ENCODE measurements around the gene GNG7.
"Not testable (repeated sequence)": the region's sequence is repeated elsewhere in the genome, so short reads cannot be mapped to it uniquely, and the experiment has no call there.

Gene GNG7

GRCh38 chr19:2483484-2484151, 218.9 kb downstream of the GNG7 start:
- DNase-seq (ENCODE audit: low read depth): no peak

GRCh38 chr19:2483084-2483483, 219.4 kb downstream of the GNG7 start:
- DNase-seq (ENCODE audit: low read depth): no peak

GRCh38 chr19:2482354-2483038, 220.0 kb downstream of the GNG7 start:
- DNase-seq (ENCODE audit: low read depth): no peak

- no peak for DNase-seq (ENCODE audit: low read depth)
Measured at GRCh38 chr19:2481466-2481865, 221.0 kb downstream of the GNG7 start.

GRCh38 chr19:2479556-2480194, 222.8 kb downstream of the GNG7 start:
- DNase-seq (ENCODE audit: low read depth): no peak

- DNase-seq (ENCODE audit: low read depth): no peak
Measured at GRCh38 chr19:2478756-2479555, 223.5 kb downstream of the GNG7 start.

- no peak for DNase-seq (ENCODE audit: low read depth)
Measured at GRCh38 chr19:2478278-2478755, 224.2 kb downstream of the GNG7 start.

GRCh38 chr19:2477732-2478191, 224.7 kb downstream of the GNG7 start:
- no peak for DNase-seq (ENCODE audit: low read depth)

- DNase-seq (ENCODE audit: low read depth): no peak
Measured at GRCh38 chr19:2477141-2477710, 225.3 kb downstream of the GNG7 start.

- no peak for DNase-seq (ENCODE audit: low read depth)
Measured at GRCh38 chr19:2476451-2477140, 225.9 kb downstream of the GNG7 start.

GRCh38 chr19:2475702-2476450, 226.6 kb downstream of the GNG7 start, which contains the start of gene GADD45B:
GADD45B (plus strand) TSS chr19:2476127; CDS start chr19:2476359, 232 bp downstream.
- DNase-seq (ENCODE audit: low read depth): peak; percentile 91

- no peak for DNase-seq (ENCODE audit: low read depth)
Measured at GRCh38 chr19:2475018-2475701, 227.3 kb downstream of the GNG7 start.

- DNase-seq (ENCODE audit: low read depth): no peak
Measured at GRCh38 chr19:2474232-2475017, 228.1 kb downstream of the GNG7 start.

GRCh38 chr19:2469915-2470200, 232.6 kb downstream of the GNG7 start:
- not testable (repeated sequence) for DNase-seq (ENCODE audit: low read depth)

- DNase-seq (ENCODE audit: low read depth): peak; percentile 80
Measured at GRCh38 chr19:2469102-2469914, 233.2 kb downstream of the GNG7 start.

GRCh38 chr19:2468596-2468995, 233.9 kb downstream of the GNG7 start:
- DNase-seq (ENCODE audit: low read depth): no peak

- DNase-seq (ENCODE audit: low read depth): no peak
Measured at GRCh38 chr19:2464389-2464788, 238.1 kb downstream of the GNG7 start.

GRCh38 chr19:2463694-2464093, 238.8 kb downstream of the GNG7 start:
- DNase-seq (ENCODE audit: low read depth): not testable (repeated sequence)

Data from HS-5 (cell line).